OCI-LY1 (cell line): Measurements from ENCODE around the gene ARHGEF4.

Experiments
- H2AFZ ChIP-seq: fragments of 200-600 bp; sonication (generic), shearing (Covaris generic); 2 replicates; pipeline ENCODE4 v1.6.0; 2014; ENCODE audit warnings: antibody characterized with exemption, mild to moderate bottlenecking, low read length
- H3F3A ChIP-seq: fragments of 200-600 bp; sonication (generic), shearing (Covaris generic); 2 replicates; pipeline ENCODE4 v1.6.0; 2014; ENCODE audit warnings: mild to moderate bottlenecking, antibody characterized with exemption, low read length, moderate library complexity; ENCODE audit not compliant: insufficient read depth
- H3K27ac ChIP-seq: fragments of 200-600 bp; sonication (generic); 2 replicates; pipeline ENCODE4 v1.5.1; 2014; ENCODE audit warnings: low read length, mixed run types, mild to moderate bottlenecking, low read depth; ENCODE audit not compliant: poor library complexity, severe bottlenecking
- H3K27me3 ChIP-seq: fragments of 200-600 bp; sonication (generic); 2 replicates; pipeline ENCODE4 v1.6.0; 2014; ENCODE audit warnings: antibody characterized with exemption, mild to moderate bottlenecking, low read length, moderate library complexity; ENCODE audit not compliant: insufficient read depth
- H3K36me3 ChIP-seq: fragments of 200-600 bp; sonication (generic); 2 replicates; pipeline ENCODE4 v1.6.1; 2014; ENCODE audit warnings: mild to moderate bottlenecking, antibody characterized with exemption, low read length, moderate library complexity, mixed read lengths; ENCODE audit not compliant: insufficient read depth
- H3K4me1 ChIP-seq: fragments of 200-600 bp; sonication (generic); 2 replicates; pipeline ENCODE4 v1.5.1; 2014; ENCODE audit warnings: mild to moderate bottlenecking, low read length, moderate library complexity; ENCODE audit not compliant: insufficient read depth, severe bottlenecking
- H3K4me2 ChIP-seq: fragments of 200-600 bp; sonication (generic), shearing (Covaris generic); 2 replicates; pipeline ENCODE4 v1.6.1; 2014; ENCODE audit warnings: low read length
- H3K4me3 ChIP-seq: fragments of 200-600 bp; sonication (generic); 2 replicates; pipeline ENCODE4 v1.5.1; 2014; ENCODE audit warnings: low read length, low read depth, mild to moderate bottlenecking, mixed read lengths; ENCODE audit not compliant: poor library complexity, severe bottlenecking
- H3K79me2 ChIP-seq: fragments of 200-600 bp; shearing (Covaris generic); 2 replicates; pipeline ENCODE4 v1.6.1; 2016; ENCODE audit warnings: mixed run types, low read length, mixed read lengths; ENCODE audit not compliant: insufficient read depth
- H3K9ac ChIP-seq: fragments of 200-600 bp; sonication (generic), shearing (Covaris generic); 2 replicates; pipeline ENCODE4 v1.6.1; 2014; ENCODE audit warnings: mild to moderate bottlenecking, low read length, mixed read lengths
- H3K9me2 ChIP-seq: fragments of 200-600 bp; sonication (generic), shearing (Covaris generic); 2 replicates; pipeline ENCODE4 v1.6.1; 2014; ENCODE audit warnings: low read depth, mild to moderate bottlenecking, low read length, mixed read lengths
- H3K9me3 ChIP-seq: fragments of 200-600 bp; shearing (Covaris generic); 2 replicates; pipeline ENCODE4 v1.6.1; 2014; ENCODE audit warnings: low read length, mixed read lengths
- H4K20me1 ChIP-seq: fragments of 200-600 bp; sonication (generic), shearing (Covaris generic); 2 replicates; pipeline ENCODE4 v1.6.0; 2016; ENCODE audit warnings: mild to moderate bottlenecking, low read length; ENCODE audit not compliant: insufficient read depth
- CTCF ChIP-seq: fragments of 200-600 bp; sonication (generic), shearing (Covaris generic); IDR thresholded peaks from 2 replicates; pipeline ENCODE4 v1.5.1; 2017; ENCODE audit warnings: mild to moderate bottlenecking, antibody characterized with exemption, low read length, moderate library complexity, mixed read lengths
- EZH2 ChIP-seq: fragments of 200-600 bp; sonication (generic), shearing (Covaris generic); IDR thresholded peaks from 2 replicates; pipeline ENCODE4 v1.8.0; 2017; ENCODE audit warnings: borderline replicate concordance, mixed run types, mild to moderate bottlenecking, antibody characterized with exemption, low read length, moderate library complexity, mixed read lengths

The ARHGEF4 gene

GRCh38 chr2:130830538-130830937, 6.2 kb upstream of the ARHGEF4 start:
- H3K9me3 ChIP-seq: no peaks in the 10 kb centered on the region
- no peaks in the 10 kb centered on the region for H3K79me2 ChIP-seq
- no peaks in the 10 kb centered on the region for H3K9me2 ChIP-seq
- no peak overlapping the region for H2AFZ ChIP-seq
- no peak overlapping the region for H3K4me3 ChIP-seq
- H3K4me1 ChIP-seq: no peaks in the 10 kb centered on the region
- no peaks in the 10 kb centered on the region for H3F3A ChIP-seq
- no peaks in the 10 kb centered on the region for H3K27me3 ChIP-seq
- no peak overlapping the region for H3K27ac ChIP-seq
- no peaks in the 10 kb centered on the region for H4K20me1 ChIP-seq
- TF ChIP-seq EZH2: no peak
- no peak for TF ChIP-seq CTCF
- H3K4me2 ChIP-seq: no peak overlapping the region
- no peaks in the 10 kb centered on the region for H3K36me3 ChIP-seq
- H3K9ac ChIP-seq: no peak overlapping the region

- H3K36me3 ChIP-seq: no peaks in the 10 kb centered on the region
- H3K9me2 ChIP-seq: no peaks in the 10 kb centered on the region
- H3K4me3 ChIP-seq: no peak overlapping the region
- TF ChIP-seq EZH2: no peak
- TF ChIP-seq CTCF: no peak
- no peak overlapping the region for H2AFZ ChIP-seq
- H3F3A ChIP-seq: no peaks in the 10 kb centered on the region
- H3K4me2 ChIP-seq: no peak overlapping the region
- no peak overlapping the region for H3K27ac ChIP-seq
- no peak overlapping the region for H3K9ac ChIP-seq
- H3K27me3 ChIP-seq: no peaks in the 10 kb centered on the region
- no peaks in the 10 kb centered on the region for H3K79me2 ChIP-seq
- no peaks in the 10 kb centered on the region for H3K9me3 ChIP-seq
- H4K20me1 ChIP-seq: no peaks in the 10 kb centered on the region
- H3K4me1 ChIP-seq: no peaks in the 10 kb centered on the region
These were observed 5.4 kb upstream of the ARHGEF4 start for GRCh38 chr2:130831356-130831755.

GRCh38 chr2:130832296-130832940, 4.3 kb upstream of the ARHGEF4 start:
- H3F3A ChIP-seq: no peaks in the 10 kb centered on the region
- no peak overlapping the region for H2AFZ ChIP-seq
- H3K4me3 ChIP-seq: no peak overlapping the region
- no peaks in the 10 kb centered on the region for H3K9me2 ChIP-seq
- no peaks in the 10 kb centered on the region for H3K27me3 ChIP-seq
- no peaks in the 10 kb centered on the region for H3K36me3 ChIP-seq
- H3K4me2 ChIP-seq: no peak overlapping the region
- no peak overlapping the region for H3K27ac ChIP-seq
- no peaks in the 10 kb centered on the region for H3K9me3 ChIP-seq
- no peaks in the 10 kb centered on the region for H3K79me2 ChIP-seq
- no peaks in the 10 kb centered on the region for H4K20me1 ChIP-seq
- H3K9ac ChIP-seq: no peak overlapping the region
- no peaks in the 10 kb centered on the region for H3K4me1 ChIP-seq
- TF ChIP-seq CTCF (no peak), EZH2 (no peak)
